ENCODE data around the gene SMPDL3A. TPM values are rescaled to one million over a fixed set of nuclear protein-coding genes. Genes with fewer than 3 reads are reported as not detected.

Gene SMPDL3A
- total and polyA plus RNA-seq, 2 of the 13 experiments (the other 11 are each of a cell fraction or from before 2014, with no cell fraction given), result 7.8 to 17.3 TPM

DNA sequence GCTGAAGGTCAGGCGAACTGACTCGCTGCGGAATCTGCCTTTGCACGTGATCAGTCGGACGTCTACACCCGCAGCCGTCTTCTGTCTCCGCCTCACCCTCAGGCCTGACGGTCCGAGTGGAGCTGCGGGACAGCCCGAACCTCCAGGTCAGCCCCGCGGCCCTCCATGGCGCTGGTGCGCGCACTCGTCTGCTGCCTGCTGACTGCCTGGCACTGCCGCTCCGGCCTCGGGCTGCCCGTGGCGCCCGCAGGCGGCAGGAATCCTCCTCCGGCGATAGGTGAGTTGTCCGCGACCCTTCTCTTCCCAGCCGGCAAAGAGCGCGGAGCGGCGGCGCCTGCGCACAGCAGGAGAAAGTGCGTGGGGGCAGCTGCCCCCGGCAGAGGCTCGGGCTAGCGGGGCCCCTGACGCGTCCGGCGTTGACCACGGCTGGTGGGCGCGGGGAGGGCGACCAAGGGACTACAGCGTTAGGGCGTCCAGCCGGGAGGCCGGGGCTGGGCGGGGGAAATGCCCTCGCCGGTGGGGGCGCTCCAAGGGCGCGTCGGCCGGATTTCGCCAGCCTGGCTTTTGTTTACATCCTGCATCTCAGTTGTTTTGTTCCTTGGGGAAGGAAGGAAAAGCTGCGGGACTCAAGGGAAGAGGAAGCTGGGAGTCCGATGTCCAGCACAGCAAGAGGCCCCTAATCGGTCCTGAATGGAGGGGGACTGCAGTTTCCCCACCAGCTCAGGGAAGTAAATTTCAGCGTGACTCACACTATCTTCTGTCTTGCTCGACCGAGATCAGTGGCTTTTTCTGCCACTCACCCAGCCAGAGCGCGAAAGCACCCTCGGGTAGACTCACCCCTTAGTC is at the start of gene SMPDL3A (continued):
- TF ChIP-seq, protein P1, sequence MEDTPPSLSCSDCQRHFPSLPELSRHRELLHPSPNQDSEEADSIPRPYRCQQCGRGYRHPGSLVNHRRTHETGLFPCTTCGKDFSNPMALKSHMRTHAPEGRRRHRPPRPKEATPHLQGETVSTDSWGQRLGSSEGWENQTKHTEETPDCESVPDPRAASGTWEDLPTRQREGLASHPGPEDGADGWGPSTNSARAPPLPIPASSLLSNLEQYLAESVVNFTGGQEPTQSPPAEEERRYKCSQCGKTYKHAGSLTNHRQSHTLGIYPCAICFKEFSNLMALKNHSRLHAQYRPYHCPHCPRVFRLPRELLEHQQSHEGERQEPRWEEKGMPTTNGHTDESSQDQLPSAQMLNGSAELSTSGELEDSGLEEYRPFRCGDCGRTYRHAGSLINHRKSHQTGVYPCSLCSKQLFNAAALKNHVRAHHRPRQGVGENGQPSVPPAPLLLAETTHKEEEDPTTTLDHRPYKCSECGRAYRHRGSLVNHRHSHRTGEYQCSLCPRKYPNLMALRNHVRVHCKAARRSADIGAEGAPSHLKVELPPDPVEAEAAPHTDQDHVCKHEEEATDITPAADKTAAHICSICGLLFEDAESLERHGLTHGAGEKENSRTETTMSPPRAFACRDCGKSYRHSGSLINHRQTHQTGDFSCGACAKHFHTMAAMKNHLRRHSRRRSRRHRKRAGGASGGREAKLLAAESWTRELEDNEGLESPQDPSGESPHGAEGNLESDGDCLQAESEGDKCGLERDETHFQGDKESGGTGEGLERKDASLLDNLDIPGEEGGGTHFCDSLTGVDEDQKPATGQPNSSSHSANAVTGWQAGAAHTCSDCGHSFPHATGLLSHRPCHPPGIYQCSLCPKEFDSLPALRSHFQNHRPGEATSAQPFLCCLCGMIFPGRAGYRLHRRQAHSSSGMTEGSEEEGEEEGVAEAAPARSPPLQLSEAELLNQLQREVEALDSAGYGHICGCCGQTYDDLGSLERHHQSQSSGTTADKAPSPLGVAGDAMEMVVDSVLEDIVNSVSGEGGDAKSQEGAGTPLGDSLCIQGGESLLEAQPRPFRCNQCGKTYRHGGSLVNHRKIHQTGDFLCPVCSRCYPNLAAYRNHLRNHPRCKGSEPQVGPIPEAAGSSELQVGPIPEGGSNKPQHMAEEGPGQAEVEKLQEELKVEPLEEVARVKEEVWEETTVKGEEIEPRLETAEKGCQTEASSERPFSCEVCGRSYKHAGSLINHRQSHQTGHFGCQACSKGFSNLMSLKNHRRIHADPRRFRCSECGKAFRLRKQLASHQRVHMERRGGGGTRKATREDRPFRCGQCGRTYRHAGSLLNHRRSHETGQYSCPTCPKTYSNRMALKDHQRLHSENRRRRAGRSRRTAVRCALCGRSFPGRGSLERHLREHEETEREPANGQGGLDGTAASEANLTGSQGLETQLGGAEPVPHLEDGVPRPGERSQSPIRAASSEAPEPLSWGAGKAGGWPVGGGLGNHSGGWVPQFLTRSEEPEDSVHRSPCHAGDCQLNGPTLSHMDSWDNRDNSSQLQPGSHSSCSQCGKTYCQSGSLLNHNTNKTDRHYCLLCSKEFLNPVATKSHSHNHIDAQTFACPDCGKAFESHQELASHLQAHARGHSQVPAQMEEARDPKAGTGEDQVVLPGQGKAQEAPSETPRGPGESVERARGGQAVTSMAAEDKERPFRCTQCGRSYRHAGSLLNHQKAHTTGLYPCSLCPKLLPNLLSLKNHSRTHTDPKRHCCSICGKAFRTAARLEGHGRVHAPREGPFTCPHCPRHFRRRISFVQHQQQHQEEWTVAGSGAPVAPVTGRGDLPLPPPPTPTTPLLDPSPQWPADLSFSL (CRISPR knock-in tag; IDR thresholded peaks at IDR 0.05), result peak; percentile 78
- TF ChIP-seq REL (CRISPR knock-in tag; conservative IDR thresholded peaks at IDR 0.05) (peak; percentile 85; the same call in 1 of the 2 replicates), HDAC1 (CRISPR knock-in tag; IDR thresholded peaks at IDR 0.05) (peak; percentile 96), ATF7 (IDR thresholded peaks at IDR 0.05) (no peak), ATF7 (CRISPR knock-in tag; IDR thresholded peaks at IDR 0.05) (no peak), MEF2D (CRISPR knock-in tag; IDR thresholded peaks at IDR 0.05) (peak; percentile 53; the same call in 1 of the 2 replicates), SIN3B (IDR thresholded peaks at IDR 0.05; ENCODE audit: low read length) (0 out of 2 replicates have a peak, but pooled peaks have one; percentile 9), ZNF781 (CRISPR knock-in tag; IDR thresholded peaks at IDR 0.05; ENCODE audit: borderline replicate concordance, not compliant biosample characterization) (peak; percentile 96), DMAP1 (CRISPR knock-in tag; IDR thresholded peaks at IDR 0.05) (peak; percentile 84), ZMYM4 (CRISPR knock-in tag; IDR thresholded peaks at IDR 0.05) (peak; percentile 96), ZNF34 (CRISPR knock-in tag; IDR thresholded peaks at IDR 0.05; ENCODE audit: borderline replicate concordance) (peak; percentile 97; the same call in 1 of the 2 replicates), ZNF775 (CRISPR knock-in tag; IDR thresholded peaks at IDR 0.05; ENCODE audit: borderline replicate concordance) (peak; percentile 85; the same call in 1 of the 2 replicates), ZNF33B (CRISPR knock-in tag; IDR thresholded peaks at IDR 0.05) (peak; percentile 96), ZNF468 (CRISPR knock-in tag; IDR thresholded peaks at IDR 0.05) (peak; percentile 63; the same call in 1 of the 2 replicates)
- TF ChIP-seq, protein P2, sequence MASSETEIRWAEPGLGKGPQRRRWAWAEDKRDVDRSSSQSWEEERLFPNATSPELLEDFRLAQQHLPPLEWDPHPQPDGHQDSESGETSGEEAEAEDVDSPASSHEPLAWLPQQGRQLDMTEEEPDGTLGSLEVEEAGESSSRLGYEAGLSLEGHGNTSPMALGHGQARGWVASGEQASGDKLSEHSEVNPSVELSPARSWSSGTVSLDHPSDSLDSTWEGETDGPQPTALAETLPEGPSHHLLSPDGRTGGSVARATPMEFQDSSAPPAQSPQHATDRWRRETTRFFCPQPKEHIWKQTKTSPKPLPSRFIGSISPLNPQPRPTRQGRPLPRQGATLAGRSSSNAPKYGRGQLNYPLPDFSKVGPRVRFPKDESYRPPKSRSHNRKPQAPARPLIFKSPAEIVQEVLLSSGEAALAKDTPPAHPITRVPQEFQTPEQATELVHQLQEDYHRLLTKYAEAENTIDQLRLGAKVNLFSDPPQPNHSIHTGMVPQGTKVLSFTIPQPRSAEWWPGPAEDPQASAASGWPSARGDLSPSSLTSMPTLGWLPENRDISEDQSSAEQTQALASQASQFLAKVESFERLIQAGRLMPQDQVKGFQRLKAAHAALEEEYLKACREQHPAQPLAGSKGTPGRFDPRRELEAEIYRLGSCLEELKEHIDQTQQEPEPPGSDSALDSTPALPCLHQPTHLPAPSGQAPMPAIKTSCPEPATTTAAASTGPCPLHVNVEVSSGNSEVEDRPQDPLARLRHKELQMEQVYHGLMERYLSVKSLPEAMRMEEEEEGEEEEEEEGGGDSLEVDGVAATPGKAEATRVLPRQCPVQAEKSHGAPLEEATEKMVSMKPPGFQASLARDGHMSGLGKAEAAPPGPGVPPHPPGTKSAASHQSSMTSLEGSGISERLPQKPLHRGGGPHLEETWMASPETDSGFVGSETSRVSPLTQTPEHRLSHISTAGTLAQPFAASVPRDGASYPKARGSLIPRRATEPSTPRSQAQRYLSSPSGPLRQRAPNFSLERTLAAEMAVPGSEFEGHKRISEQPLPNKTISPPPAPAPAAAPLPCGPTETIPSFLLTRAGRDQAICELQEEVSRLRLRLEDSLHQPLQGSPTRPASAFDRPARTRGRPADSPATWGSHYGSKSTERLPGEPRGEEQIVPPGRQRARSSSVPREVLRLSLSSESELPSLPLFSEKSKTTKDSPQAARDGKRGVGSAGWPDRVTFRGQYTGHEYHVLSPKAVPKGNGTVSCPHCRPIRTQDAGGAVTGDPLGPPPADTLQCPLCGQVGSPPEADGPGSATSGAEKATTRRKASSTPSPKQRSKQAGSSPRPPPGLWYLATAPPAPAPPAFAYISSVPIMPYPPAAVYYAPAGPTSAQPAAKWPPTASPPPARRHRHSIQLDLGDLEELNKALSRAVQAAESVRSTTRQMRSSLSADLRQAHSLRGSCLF (CRISPR knock-in tag; IDR thresholded peaks at IDR 0.05; ENCODE audit: borderline replicate concordance), result 0 out of 2 replicates have a peak, but pooled peaks have one; percentile 38
